Keratinocyte (primary cell): ENCODE measurements around the gene DRG2. TPM values are rescaled to one million over a fixed set of nuclear protein-coding genes. Genes with fewer than 3 reads are reported as not detected.

Source experiments
- DNase-seq: peaks from one replicate; pipeline ENCODE4 v3.0.0-alpha.2; 2011; ENCODE audit warnings: low read depth, missing footprints, low spot score
- FAIRE-seq: peaks from 2 replicates; lab custom pipeline; 2011; peaks lifted over from hg19 to GRCh38; lab: Jason Lieb, UNC
- H2AFZ ChIP-seq: 2 replicates; pipeline ENCODE4 v1.6.0; 2012; ENCODE audit warnings: low read length, control low read depth, inconsistent platforms; ENCODE audit not compliant: control insufficient read depth
- H3K27ac ChIP-seq: 2 replicates; pipeline ENCODE4 v1.5.1; 2011; ENCODE audit warnings: low read length; ENCODE audit not compliant: control insufficient read depth, insufficient read depth
- H3K27me3 ChIP-seq: 3 replicates; pipeline ENCODE4 v1.6.0; 2011; ENCODE audit warnings: low read length; ENCODE audit not compliant: control insufficient read depth, insufficient read depth; ENCODE audit errors: extremely low read depth
- H3K36me3 ChIP-seq, 2 experiments: 2 replicates in 1 of 2; 3 replicates in 1 of 2; pipeline ENCODE4 v1.5.1; 2011; ENCODE audit warnings: low read length in 2 of 2, mild to moderate bottlenecking in 1 of 2; ENCODE audit not compliant: control insufficient read depth in 2 of 2, insufficient read depth in 2 of 2; ENCODE audit errors: extremely low read depth in 1 of 2
- H3K4me1 ChIP-seq: 3 replicates; pipeline ENCODE4 v1.5.1; 2011; ENCODE audit warnings: low read length; ENCODE audit not compliant: control insufficient read depth, insufficient read depth; ENCODE audit errors: extremely low read depth
- H3K4me2 ChIP-seq: 3 replicates; pipeline ENCODE4 v1.6.0; 2011; ENCODE audit warnings: low read depth, low read length; ENCODE audit not compliant: control insufficient read depth, insufficient read depth; ENCODE audit errors: extremely low read depth
- H3K4me3 ChIP-seq, 3 experiments: fragments of 200-600 bp in 1 of 3; sonication (generic) in 1 of 3; 2 replicates in 2 of 3; 3 replicates in 1 of 3; pipeline ENCODE4 v1.5.1; 2011 to 2016; ENCODE audit warnings: low read length in 3 of 3, mild to moderate bottlenecking in 3 of 3, control low read depth in 2 of 3, inconsistent platforms in 1 of 3, low read depth in 1 of 3, mixed read lengths in 1 of 3, mixed run types in 1 of 3, moderate library complexity in 1 of 3; ENCODE audit not compliant: control insufficient read depth in 2 of 3, insufficient read depth in 2 of 3; ENCODE audit errors: extremely low read depth in 1 of 3
- H3K79me2 ChIP-seq: 2 replicates; pipeline ENCODE4 v1.6.0; 2012; ENCODE audit warnings: low read length; ENCODE audit not compliant: control insufficient read depth, insufficient read depth
- H3K9ac ChIP-seq: 3 replicates; pipeline ENCODE4 v1.6.0; 2011; ENCODE audit warnings: low read length; ENCODE audit not compliant: control insufficient read depth, insufficient read depth; ENCODE audit errors: extremely low read depth
- H3K9me1 ChIP-seq: 3 replicates; pipeline ENCODE4 v1.6.0; 2011; ENCODE audit warnings: low read length; ENCODE audit not compliant: control insufficient read depth, insufficient read depth; ENCODE audit errors: extremely low read depth
- H3K9me3 ChIP-seq: 2 replicates; pipeline ENCODE4 v1.5.1; 2012; ENCODE audit warnings: low read depth, low read length; ENCODE audit not compliant: control insufficient read depth
- H4K20me1 ChIP-seq: 3 replicates; pipeline ENCODE4 v1.6.0; 2011; ENCODE audit warnings: low read length; ENCODE audit not compliant: control insufficient read depth, insufficient read depth; ENCODE audit errors: extremely low read depth
- EZH2 ChIP-seq: IDR thresholded peaks from one replicate; pipeline ENCODE4 v1.6.1; 2012; ENCODE audit warnings: inconsistent platforms, mild to moderate bottlenecking, low read length, moderate library complexity
- dilution Hi-C: fragments of 300-500 bp; cut with MboI; formaldehyde crosslinking; loops from one replicate; pipeline ENCODE4 v1.7.0; 2020; ENCODE audit warnings: low sequenced_read_pairs; ENCODE audit not compliant: extremely low pct_ligation_motif_present
- polyA plus RNA-seq, 5 experiments: library from polyadenylated mRNA; depleted of rRNA in 3 of 5; stranded (reverse) in 3 of 5; stranded (forward) in 1 of 5; unstranded in 1 of 5; fragments of >200 nt; gene quantifications; 1 replicate in 1 of 5; 2 replicates in 3 of 5; 3 replicates in 1 of 5; pipeline versions ENCODE4 v1.2.1 to v1.2.3, GENCODE V29; 2011 to 2012; ENCODE audit warnings: missing spikeins in 2 of 5, low read depth in 1 of 5, low replicate concordance in 1 of 5
- TF ChIP-seq, protein P1 (sequence below), 3 experiments: IDR thresholded peaks in 1 of 3; conservative IDR thresholded peaks in 1 of 3; optimal IDR thresholded peaks in 1 of 3; 2 replicates in 2 of 3; 3 replicates in 1 of 3; pipeline versions ENCODE3 to v1.5.1; 2011; ENCODE audit warnings: low read length in 3 of 3, mild to moderate bottlenecking in 3 of 3, moderate library complexity in 2 of 3, control low read depth in 1 of 3, inconsistent platforms in 1 of 3; ENCODE audit not compliant: insufficient read depth in 2 of 3; ENCODE audit errors: extremely low read depth in 1 of 3

Gene DRG2
- polyA plus RNA-seq, 1 donor (not counting 4 experiments of a cell fraction or from before 2014, with no cell fraction given) = 36.4 TPM

DNA sequence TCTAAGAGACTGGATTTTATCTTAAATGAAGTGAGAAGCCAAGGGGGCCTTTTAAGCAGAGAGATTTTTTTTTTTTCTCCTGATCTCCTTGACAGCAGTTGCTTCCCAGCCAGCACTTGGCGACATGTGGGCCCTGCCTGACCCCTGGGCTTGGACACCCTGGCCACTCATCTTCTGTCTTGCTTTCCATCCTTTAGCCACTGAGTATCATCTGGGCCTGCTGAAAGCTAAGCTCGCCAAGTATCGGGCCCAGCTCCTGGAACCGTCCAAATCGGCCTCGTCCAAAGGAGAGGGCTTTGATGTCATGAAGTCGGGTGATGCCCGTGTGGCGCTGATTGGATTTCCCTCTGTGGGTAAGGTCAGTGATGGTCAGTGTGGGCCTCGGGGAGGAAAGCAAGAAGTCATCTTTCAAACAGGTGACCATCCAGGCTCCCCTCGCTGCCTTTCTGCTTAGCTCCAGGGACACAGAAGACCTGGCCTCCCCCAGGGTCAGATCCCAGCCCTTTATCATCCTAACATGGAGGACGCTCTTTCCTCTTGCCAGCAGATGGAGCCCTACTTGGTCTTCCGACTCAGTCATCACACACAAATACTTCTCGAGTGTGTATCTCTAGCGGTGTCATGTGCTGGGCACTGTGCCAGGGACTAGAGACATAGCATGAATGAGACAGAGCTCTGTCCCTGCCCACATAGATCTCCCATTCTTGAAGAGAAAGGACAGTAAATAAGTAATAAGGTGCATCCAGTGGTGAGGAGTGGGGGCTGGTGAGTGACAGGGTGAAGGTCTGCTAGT is 6.1 kb downstream of the DRG2 start:
- H3K36me3 ChIP-seq = peaks cover 32 to 34% of the 10 kb centered on the region in 2 experiments
- H3K9me3 ChIP-seq = no peaks in the 10 kb centered on the region
- H4K20me1 ChIP-seq = no peaks in the 10 kb centered on the region
- H2AFZ ChIP-seq = no peak overlapping the region
- peaks cover 21% of the 10 kb centered on the region for H3K79me2 ChIP-seq
- H3K27me3 ChIP-seq = no peaks in the 10 kb centered on the region
- H3K4me1 ChIP-seq = peaks cover 11% of the 10 kb centered on the region
- H3K4me3 ChIP-seq = no peak overlapping the region
- peak; percentile 52 for DNase-seq
- no peaks in the 10 kb centered on the region for H3K9me1 ChIP-seq
- H3K4me2 ChIP-seq = no peak overlapping the region
- FAIRE-seq = peak; percentile 86
- dilution Hi-C loops = no loop called here
- TF ChIP-seq, protein P1, sequence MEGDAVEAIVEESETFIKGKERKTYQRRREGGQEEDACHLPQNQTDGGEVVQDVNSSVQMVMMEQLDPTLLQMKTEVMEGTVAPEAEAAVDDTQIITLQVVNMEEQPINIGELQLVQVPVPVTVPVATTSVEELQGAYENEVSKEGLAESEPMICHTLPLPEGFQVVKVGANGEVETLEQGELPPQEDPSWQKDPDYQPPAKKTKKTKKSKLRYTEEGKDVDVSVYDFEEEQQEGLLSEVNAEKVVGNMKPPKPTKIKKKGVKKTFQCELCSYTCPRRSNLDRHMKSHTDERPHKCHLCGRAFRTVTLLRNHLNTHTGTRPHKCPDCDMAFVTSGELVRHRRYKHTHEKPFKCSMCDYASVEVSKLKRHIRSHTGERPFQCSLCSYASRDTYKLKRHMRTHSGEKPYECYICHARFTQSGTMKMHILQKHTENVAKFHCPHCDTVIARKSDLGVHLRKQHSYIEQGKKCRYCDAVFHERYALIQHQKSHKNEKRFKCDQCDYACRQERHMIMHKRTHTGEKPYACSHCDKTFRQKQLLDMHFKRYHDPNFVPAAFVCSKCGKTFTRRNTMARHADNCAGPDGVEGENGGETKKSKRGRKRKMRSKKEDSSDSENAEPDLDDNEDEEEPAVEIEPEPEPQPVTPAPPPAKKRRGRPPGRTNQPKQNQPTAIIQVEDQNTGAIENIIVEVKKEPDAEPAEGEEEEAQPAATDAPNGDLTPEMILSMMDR (optimal IDR thresholded peaks at IDR 0.05 in 1 of 3, IDR thresholded peaks at IDR 0.05 in 1 of 3, conservative IDR thresholded peaks at IDR 0.05 in 1 of 3; ENCODE audit: extremely low read depth in 1 of 3, insufficient read depth in 2 of 3, low read length in 3 of 3) = peak; percentile 62 to 72 (median 71)
- no peak for TF ChIP-seq EZH2
- H3K9ac ChIP-seq = no peak overlapping the region
- no peak overlapping the region for H3K27ac ChIP-seq

DNA sequence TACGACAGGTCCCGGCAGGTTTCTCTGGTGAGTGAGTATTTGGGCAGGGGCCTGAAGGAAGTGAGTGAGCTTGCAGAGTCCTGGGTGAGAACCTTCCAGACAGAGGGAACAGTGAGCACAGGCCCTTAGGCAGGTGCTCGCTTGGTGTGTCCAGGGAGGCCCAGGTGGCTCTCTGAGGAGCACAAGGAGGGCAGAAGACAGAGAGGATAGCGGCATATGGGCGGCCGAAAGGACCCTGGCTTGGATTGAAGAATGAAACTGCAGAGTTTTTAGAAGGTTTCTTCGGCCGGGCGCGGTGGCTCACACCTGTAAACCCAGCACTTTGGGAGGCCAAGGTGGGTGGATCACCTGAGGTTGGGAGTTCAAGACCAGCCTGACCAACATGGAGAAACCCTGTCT is 6.7 kb downstream of the DRG2 start:
- H3K4me2 ChIP-seq = no peak overlapping the region
- no peak overlapping the region for H3K9ac ChIP-seq
- no peak for TF ChIP-seq EZH2
- TF ChIP-seq, protein P1 (optimal IDR thresholded peaks at IDR 0.05 in 1 of 3, IDR thresholded peaks at IDR 0.05 in 1 of 3, conservative IDR thresholded peaks at IDR 0.05 in 1 of 3; ENCODE audit: extremely low read depth in 1 of 3, insufficient read depth in 2 of 3, low read length in 3 of 3) = no peak
- H3K79me2 ChIP-seq = peaks cover 16% of the 10 kb centered on the region
- H2AFZ ChIP-seq = no peak overlapping the region
- FAIRE-seq (no peak), DNase-seq (no peak)
- dilution Hi-C loops = no loop called here
- H3K36me3 ChIP-seq = peaks cover 38 to 40% of the 10 kb centered on the region in 2 experiments
- no peaks in the 10 kb centered on the region for H3K27me3 ChIP-seq
- no peaks in the 10 kb centered on the region for H3K9me1 ChIP-seq
- H3K9me3 ChIP-seq = no peaks in the 10 kb centered on the region
- no peak overlapping the region for H3K4me3 ChIP-seq
- no peak overlapping the region for H3K27ac ChIP-seq
- peaks cover 9% of the 10 kb centered on the region for H3K4me1 ChIP-seq
- H4K20me1 ChIP-seq = no peaks in the 10 kb centered on the region
